ENCODE data around the gene ZNF586.
"Not testable (repeated sequence)": the region's sequence is repeated elsewhere in the genome, so short reads cannot be mapped to it uniquely, and the experiment has no call there.

The ZNF586 gene

DNA sequence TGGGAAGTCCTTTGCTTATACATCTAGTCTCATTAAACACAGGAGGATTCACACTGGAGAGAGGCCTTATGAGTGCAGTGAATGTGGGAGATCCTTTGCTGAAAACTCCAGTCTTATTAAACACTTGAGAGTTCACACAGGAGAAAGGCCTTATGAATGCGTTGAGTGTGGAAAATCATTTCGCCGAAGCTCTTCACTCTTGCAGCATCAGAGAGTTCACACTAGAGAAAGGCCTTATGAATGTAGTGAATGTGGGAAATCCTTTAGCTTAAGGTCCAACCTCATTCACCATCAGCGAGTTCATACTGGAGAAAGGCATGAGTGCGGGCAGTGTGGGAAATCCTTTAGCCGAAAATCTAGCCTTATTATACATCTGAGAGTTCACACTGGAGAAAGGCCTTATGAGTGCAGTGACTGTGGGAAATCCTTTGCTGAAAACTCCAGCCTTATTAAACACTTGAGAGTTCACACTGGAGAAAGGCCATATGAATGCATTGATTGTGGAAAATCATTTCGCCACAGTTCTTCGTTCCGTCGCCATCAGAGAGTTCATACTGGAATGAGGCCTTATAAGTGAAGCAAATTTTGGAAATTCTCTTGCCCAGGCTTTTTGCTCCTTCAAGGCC lies 9.9 kb downstream of the ZNF586 start:
- H3K27me3 ChIP-seq (replicated peaks; ENCODE audit: control insufficient read depth, insufficient read depth, low read length), result no peaks in the 10 kb centered on the region
- DNase-seq (ENCODE audit: extremely low read depth, insufficient read length), result no peak
- H3K4me3 ChIP-seq (replicated peaks; ENCODE audit: low read depth, low read length), result no peak overlapping the region
- H3K36me3 ChIP-seq (ENCODE audit: control insufficient read depth, insufficient read depth, low read length), result peaks cover 22% of the 10 kb centered on the region
- TF ChIP-seq CTCF (IDR thresholded peaks at IDR 0.05; ENCODE audit: insufficient read depth, low read length, poor library complexity, severe bottlenecking), result no peak

DNA sequence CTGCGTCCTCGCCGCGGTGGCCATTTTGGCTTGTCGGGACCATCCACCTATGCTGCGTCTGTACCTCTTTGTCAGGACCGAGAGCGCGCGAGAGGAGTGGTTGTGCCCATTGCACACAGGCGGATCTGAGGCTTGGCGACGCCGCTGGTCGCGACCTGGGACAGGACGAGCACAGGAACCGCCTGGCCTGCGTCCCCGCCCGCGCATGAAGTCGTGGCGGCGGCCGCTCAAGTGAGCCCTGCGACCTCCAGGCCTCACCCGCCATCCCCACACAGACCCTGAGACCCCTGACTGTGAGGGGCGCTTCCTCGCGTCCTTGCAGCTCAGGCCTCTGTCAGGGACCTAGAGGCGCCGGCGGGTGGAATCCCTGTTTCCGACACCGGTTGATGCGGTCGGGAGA lies 16.8 kb downstream of the ZNF586 start:
- DNase-seq (ENCODE audit: extremely low read depth, insufficient read length), result no peak
- no peak for TF ChIP-seq CTCF (IDR thresholded peaks at IDR 0.05; ENCODE audit: insufficient read depth, low read length, poor library complexity, severe bottlenecking)
- no peak overlapping the region for H3K4me3 ChIP-seq (replicated peaks; ENCODE audit: low read depth, low read length)
- no peaks in the 10 kb centered on the region for H3K27me3 ChIP-seq (replicated peaks; ENCODE audit: control insufficient read depth, insufficient read depth, low read length)
- peaks cover 9% of the 10 kb centered on the region for H3K36me3 ChIP-seq (ENCODE audit: control insufficient read depth, insufficient read depth, low read length)

GRCh38 chr19:57786906-57787305 lies 17.4 kb downstream of the ZNF586 start:
- TF ChIP-seq CTCF (IDR thresholded peaks at IDR 0.05; ENCODE audit: insufficient read depth, low read length, poor library complexity, severe bottlenecking), result no peak
- peaks cover 10% of the 10 kb centered on the region for H3K36me3 ChIP-seq (ENCODE audit: control insufficient read depth, insufficient read depth, low read length)
- no peak overlapping the region for H3K4me3 ChIP-seq (replicated peaks; ENCODE audit: low read depth, low read length)
- no peak for DNase-seq (ENCODE audit: extremely low read depth, insufficient read length)
- no peaks in the 10 kb centered on the region for H3K27me3 ChIP-seq (replicated peaks; ENCODE audit: control insufficient read depth, insufficient read depth, low read length)

- DNase-seq (ENCODE audit: extremely low read depth, insufficient read length), result no peak
- no peak for TF ChIP-seq CTCF (IDR thresholded peaks at IDR 0.05; ENCODE audit: insufficient read depth, low read length, poor library complexity, severe bottlenecking)
- Histone ChIP-seq H3K36me3 (ENCODE audit: control insufficient read depth, insufficient read depth, low read length) (peaks cover 10% of the 10 kb centered on the region), H3K4me3 (replicated peaks; ENCODE audit: low read depth, low read length) (no peak overlapping the region), H3K27me3 (replicated peaks; ENCODE audit: control insufficient read depth, insufficient read depth, low read length) (no peaks in the 10 kb centered on the region)
These were observed 18.7 kb downstream of the ZNF586 start for GRCh38 chr19:57788114-57788692.

DNA sequence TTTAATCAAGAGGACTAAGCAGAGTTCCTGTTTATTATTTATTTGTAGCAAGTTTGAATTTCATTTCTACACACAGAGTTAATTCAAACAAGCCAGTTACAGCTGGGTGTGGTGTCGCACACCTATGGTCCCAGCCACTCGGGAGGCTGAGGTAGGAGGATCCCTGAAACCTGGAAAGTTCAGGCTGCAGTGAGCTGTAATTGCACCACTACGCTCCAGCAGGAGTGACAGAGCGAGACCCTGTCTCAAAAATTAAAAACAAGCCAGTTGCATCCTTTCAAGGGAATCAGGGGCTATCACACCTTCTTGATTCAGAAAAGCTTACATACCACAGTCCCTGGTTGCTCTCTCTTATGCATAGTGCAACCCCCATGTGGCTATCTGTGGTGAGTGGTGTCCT lies 19.8 kb downstream of the ZNF586 start:
- Histone ChIP-seq H3K36me3 (ENCODE audit: control insufficient read depth, insufficient read depth, low read length) (peaks cover 10% of the 10 kb centered on the region), H3K27me3 (replicated peaks; ENCODE audit: control insufficient read depth, insufficient read depth, low read length) (no peaks in the 10 kb centered on the region), H3K4me3 (replicated peaks; ENCODE audit: low read depth, low read length) (no peak overlapping the region)
- TF ChIP-seq CTCF (IDR thresholded peaks at IDR 0.05; ENCODE audit: insufficient read depth, low read length, poor library complexity, severe bottlenecking), result no peak
- no peak for DNase-seq (ENCODE audit: extremely low read depth, insufficient read length)

- not testable (repeated sequence) for H3K27me3 ChIP-seq (replicated peaks; ENCODE audit: control insufficient read depth, insufficient read depth, low read length); DNase-seq (ENCODE audit: extremely low read depth, insufficient read length); H3K4me3 ChIP-seq (replicated peaks; ENCODE audit: low read depth, low read length); H3K36me3 ChIP-seq (ENCODE audit: control insufficient read depth, insufficient read depth, low read length)
These were observed 27.1 kb downstream of the ZNF586 start for GRCh38 chr19:57796580-57796979.

All from GM06990 (cell line).